Stimulated activated CD4-positive, alpha-beta T cell treated with anti-CD3 and anti-CD28 coated beads, Interleukin-12 subunit alpha, Interleukin-12 subunit beta, amount 100 ng/mL, for 48 hours (primary cell): ENCODE results near the gene ROBO1.
"Not testable (repeated sequence)": the region's sequence is repeated elsewhere in the genome, so short reads cannot be mapped to it uniquely, and the experiment has no call there.

Experiments
- DNase-seq, 3 donors: peaks; one replicate each; pipeline ENCODE4 v3.0.0-alpha.2; 2020; ENCODE audit warnings: low read depth in 2 of 3, low spot score in 1 of 3

ROBO1 gene

GRCh38 chr3:79317551-79318518 is 450.0 kb downstream of the ROBO1 start:
- DNase-seq = no peak

GRCh38 chr3:79314962-79315361 is 452.8 kb downstream of the ROBO1 start:
- DNase-seq = no peak

GRCh38 chr3:79314544-79314943 is 453.3 kb downstream of the ROBO1 start:
- DNase-seq = no peak

GRCh38 chr3:79310016-79310415 is 457.8 kb downstream of the ROBO1 start:
- no peak for DNase-seq

- no peak for DNase-seq
These were observed 460.7 kb downstream of the ROBO1 start for GRCh38 chr3:79306934-79307570.

GRCh38 chr3:79299949-79300635 is 467.7 kb downstream of the ROBO1 start:
- not testable (repeated sequence) for DNase-seq

GRCh38 chr3:79297245-79297960 is 470.4 kb downstream of the ROBO1 start:
- DNase-seq = no peak

GRCh38 chr3:79286882-79287281 is 480.9 kb downstream of the ROBO1 start:
- DNase-seq = no peak

GRCh38 chr3:79285871-79286270 is 481.9 kb downstream of the ROBO1 start:
- DNase-seq = no peak

- no peak for DNase-seq
These were observed 482.4 kb downstream of the ROBO1 start for GRCh38 chr3:79285380-79285779.

- no peak for DNase-seq
These were observed 483.0 kb downstream of the ROBO1 start for GRCh38 chr3:79284781-79285180.

GRCh38 chr3:79278681-79279080 is 489.1 kb downstream of the ROBO1 start:
- DNase-seq = no peak

GRCh38 chr3:79268422-79268821 is 499.4 kb downstream of the ROBO1 start:
- no peak for DNase-seq

- no peak for DNase-seq
These were observed 502.9 kb downstream of the ROBO1 start for GRCh38 chr3:79264892-79265291.

GRCh38 chr3:79263423-79263822 is 504.4 kb downstream of the ROBO1 start:
- DNase-seq = no peak

- no peak for DNase-seq
These were observed 509.3 kb downstream of the ROBO1 start for GRCh38 chr3:79258479-79258878.

- DNase-seq = no peak
These were observed 510.0 kb downstream of the ROBO1 start for GRCh38 chr3:79257791-79258190.

- DNase-seq = no peak
These were observed 512.1 kb downstream of the ROBO1 start for GRCh38 chr3:79255702-79256101.

- no peak for DNase-seq
These were observed 512.5 kb downstream of the ROBO1 start for GRCh38 chr3:79255292-79255691.

GRCh38 chr3:79253704-79254103 is 514.1 kb downstream of the ROBO1 start:
- DNase-seq = no peak

GRCh38 chr3:79253271-79253670 is 514.5 kb downstream of the ROBO1 start:
- DNase-seq = no peak
